ENCODE results near the gene FILIP1. TPM values are rescaled to one million over a fixed set of nuclear protein-coding genes. Genes with fewer than 3 reads are reported as not detected.

Gene FILIP1
- total and polyA plus RNA-seq, 8 donors, result 0.31 to 29.8 (median 5.7) TPM

GRCh38 chr6:75291744-75292143, 201.9 kb downstream of the FILIP1 start:
- DNase-seq, result no peak
- peaks cover 0 to 9% (median 0%) of the 10 kb centered on the region in 4 donors for H3K36me3 ChIP-seq
- H3K4me3 ChIP-seq, result no peak overlapping the region
- TF ChIP-seq POLR2A (IDR thresholded peaks at IDR 0.05) (no peak), POLR2AphosphoS5 (IDR thresholded peaks at IDR 0.05) (no peak), CTCF (IDR thresholded peaks at IDR 0.05) (no peak), EP300 (IDR thresholded peaks at IDR 0.05) (no peak)
- H3K27ac ChIP-seq, result peak overlapping the region in 1 of 5 donors; percentile 7
- H3K27me3 ChIP-seq, result no peaks in the 10 kb centered on the region
- 67 to 84% (median 78%) methylated on average over 1 of the region's 1 CpG for WGBS, 5 donors
- H3K4me1 ChIP-seq, result peaks cover 0 to 14% (median 2%) of the 10 kb centered on the region in 4 donors
- intact Hi-C loops (cut with DNase I; ENCODE audit: low total_unique reads), result loop anchor here (10.0 kb wide), 1 partner anchor 233 kb away; no protein-coding TSS in a partner anchor
- H3K9me3 ChIP-seq, result no peaks in the 10 kb centered on the region

GRCh38 chr6:75291331-75291730, 202.3 kb downstream of the FILIP1 start:
- TF ChIP-seq CTCF (IDR thresholded peaks at IDR 0.05) (no peak), POLR2AphosphoS5 (IDR thresholded peaks at IDR 0.05) (no peak), EP300 (IDR thresholded peaks at IDR 0.05) (no peak), POLR2A (IDR thresholded peaks at IDR 0.05) (no peak)
- 68 to 83% (median 72%) methylated on average over 2 of the region's 2 CpGs for WGBS, 5 donors
- no peak for DNase-seq
- Histone ChIP-seq H3K27me3 (no peaks in the 10 kb centered on the region), H3K4me3 (no peak overlapping the region), H3K27ac (peak overlapping the region in 1 of 5 donors; percentile 7), H3K4me1 (peaks cover 0 to 16% (median 4%) of the 10 kb centered on the region in 4 donors), H3K9me3 (no peaks in the 10 kb centered on the region), H3K36me3 (peaks cover 0 to 9% (median 0%) of the 10 kb centered on the region in 4 donors)
- intact Hi-C loops (cut with DNase I; ENCODE audit: low total_unique reads), result loop anchor here (10.0 kb wide), 1 partner anchor 233 kb away; no protein-coding TSS in a partner anchor

DNA sequence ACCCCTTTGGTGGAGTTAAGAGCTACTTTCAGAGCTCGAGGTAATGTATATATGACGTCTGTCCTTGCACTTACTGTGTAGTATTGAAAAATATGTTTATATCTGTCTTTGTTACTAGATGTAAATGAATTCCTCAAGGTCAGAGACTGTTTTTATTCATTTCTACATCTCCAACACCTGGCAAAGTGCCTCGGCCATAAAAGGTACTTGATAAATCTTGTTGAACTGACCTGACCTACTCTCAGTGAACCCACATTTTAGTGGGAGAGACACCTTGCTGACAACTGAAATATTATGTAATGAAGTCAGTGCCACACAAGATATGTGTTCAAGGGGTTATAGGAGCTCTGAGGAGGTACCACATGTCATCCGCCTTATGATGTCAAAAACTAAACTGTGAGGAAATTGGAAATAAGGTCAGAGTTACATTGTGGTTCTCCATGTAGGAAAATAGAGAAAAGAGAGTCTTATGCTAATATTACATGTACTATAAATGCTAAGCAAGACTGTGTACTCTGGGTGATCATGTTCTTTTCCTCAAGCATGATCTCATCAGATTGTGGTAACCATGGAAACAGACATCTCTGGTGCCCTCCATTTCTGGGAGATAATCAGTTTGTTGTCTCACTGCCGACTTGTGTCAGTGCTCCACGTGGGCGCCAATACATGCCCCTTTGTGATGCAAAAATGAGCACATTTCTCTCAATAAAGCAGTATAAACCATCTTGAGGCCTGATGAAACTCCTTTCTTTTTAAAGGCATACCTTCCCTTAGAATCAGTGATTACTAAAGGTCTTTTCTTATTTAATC, 203.3 kb downstream of the FILIP1 start:
- Histone ChIP-seq H3K9me3 (no peaks in the 10 kb centered on the region), H3K36me3 (peaks cover 0 to 9% (median 0%) of the 10 kb centered on the region in 4 donors), H3K27ac (peak overlapping the region in 1 of 5 donors; percentile 59), H3K4me1 (peaks cover 4 to 26% (median 12%) of the 10 kb centered on the region in 4 donors), H3K27me3 (no peaks in the 10 kb centered on the region), H3K4me3 (no peak overlapping the region)
- peak in 1 of 2 donors; percentile 38 for DNase-seq
- 66 to 69% (median 67%) methylated on average over 7 of the region's 7 CpGs for WGBS, 5 donors
- intact Hi-C loops (cut with DNase I; ENCODE audit: low total_unique reads), result loop anchor here (10.0 kb wide), 1 partner anchor 234 kb away; no protein-coding TSS in a partner anchor
- no peak for TF ChIP-seq POLR2A (IDR thresholded peaks at IDR 0.05)
- no peak for TF ChIP-seq EP300 (IDR thresholded peaks at IDR 0.05)

DNA sequence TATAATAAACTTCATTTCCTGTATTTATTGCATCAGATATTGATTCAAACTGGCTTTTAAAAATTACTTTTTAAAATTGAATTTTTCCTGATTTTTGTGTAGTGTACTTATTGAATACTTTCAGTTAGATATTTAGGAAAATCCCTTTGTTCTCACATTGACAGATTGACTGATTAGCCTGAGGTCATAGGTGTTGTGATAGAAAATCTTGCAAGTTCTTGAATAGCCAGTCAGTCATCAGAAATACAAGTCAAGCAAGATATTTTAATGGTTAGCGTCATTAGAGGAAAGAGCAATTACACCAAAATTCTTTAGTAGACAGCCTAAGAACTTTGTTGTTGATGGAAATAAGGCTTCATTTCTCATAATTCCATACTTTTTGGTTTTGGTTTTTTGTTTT, 205.6 kb downstream of the FILIP1 start:
- H3K9me3 ChIP-seq, result no peaks in the 10 kb centered on the region
- no peaks in the 10 kb centered on the region for H3K27me3 ChIP-seq
- H3K27ac ChIP-seq, result no peak overlapping the region
- 88 to 100% (median 92%) methylated on average over 1 of the region's 1 CpG for WGBS, 5 donors
- intact Hi-C loops (cut with DNase I; ENCODE audit: low total_unique reads), result no loop called here
- DNase-seq, result no peak
- peaks cover 0 to 9% (median 0%) of the 10 kb centered on the region in 4 donors for H3K36me3 ChIP-seq
- no peak overlapping the region for H3K4me3 ChIP-seq
- TF ChIP-seq CTCF (IDR thresholded peaks at IDR 0.05), result no peak
- no peak for TF ChIP-seq POLR2AphosphoS5 (IDR thresholded peaks at IDR 0.05)
- TF ChIP-seq POLR2A (IDR thresholded peaks at IDR 0.05), result no peak
- TF ChIP-seq EP300 (IDR thresholded peaks at IDR 0.05), result no peak
- peaks cover 7 to 34% (median 16%) of the 10 kb centered on the region in 4 donors for H3K4me1 ChIP-seq

All from stomach (tissue), 9 donors.